ENCODE measurements around the gene RBM48. TPM values are rescaled to one million over a fixed set of nuclear protein-coding genes. Genes with fewer than 3 reads are reported as not detected.
"Not testable (repeated sequence)": the region's sequence is repeated elsewhere in the genome, so short reads cannot be mapped to it uniquely, and the experiment has no call there.

Gene RBM48
- total RNA-seq (2014; rRNA removed; shearing (Covaris generic)), result 9.7 and 13.1 TPM in 2 replicates

GRCh38 chr7:92528188-92528957 lies at the start of gene RBM48, which contains the start of gene PEX1:
Gene RBM48 (plus strand): TSS chr7:92528795. CDS start chr7:92528814, 19 bp downstream.
Gene PEX1 (minus strand): TSS chr7:92528520. CDS start chr7:92528435, 85 bp downstream.
- DNase-seq (ENCODE audit: low spot score), result peak; percentile 100

- DNase-seq (ENCODE audit: low spot score), result not testable (repeated sequence)
Observed at GRCh38 chr7:92479146-92479545, 49.4 kb upstream of the RBM48 start.

- not testable (repeated sequence) for DNase-seq (ENCODE audit: low spot score)
Observed at GRCh38 chr7:92483624-92484023, 45.0 kb upstream of the RBM48 start.

GRCh38 chr7:92484226-92484625 lies 44.4 kb upstream of the RBM48 start:
- DNase-seq (ENCODE audit: low spot score), result not testable (repeated sequence)

- no peak for DNase-seq (ENCODE audit: low spot score)
Observed at GRCh38 chr7:92485267-92485892, 43.2 kb upstream of the RBM48 start.

GRCh38 chr7:92485974-92486373 lies 42.6 kb upstream of the RBM48 start:
- DNase-seq (ENCODE audit: low spot score), result no peak

GRCh38 chr7:92487804-92488203 lies 40.8 kb upstream of the RBM48 start:
- no peak for DNase-seq (ENCODE audit: low spot score)

- no peak for DNase-seq (ENCODE audit: low spot score)
Observed at GRCh38 chr7:92489634-92490033, 39.0 kb upstream of the RBM48 start.

GRCh38 chr7:92496876-92497275 lies 31.7 kb upstream of the RBM48 start:
- DNase-seq (ENCODE audit: low spot score), result no peak

GRCh38 chr7:92498557-92498956 lies 30.0 kb upstream of the RBM48 start:
- no peak for DNase-seq (ENCODE audit: low spot score)

GRCh38 chr7:92503767-92504166 lies 24.8 kb upstream of the RBM48 start:
- no peak for DNase-seq (ENCODE audit: low spot score)

- DNase-seq (ENCODE audit: low spot score), result no peak
Observed at GRCh38 chr7:92504563-92504962, 24.0 kb upstream of the RBM48 start.

- no peak for DNase-seq (ENCODE audit: low spot score)
Observed at GRCh38 chr7:92506363-92506762, 22.2 kb upstream of the RBM48 start.

- no peak for DNase-seq (ENCODE audit: low spot score)
Observed at GRCh38 chr7:92508946-92509345, 19.6 kb upstream of the RBM48 start.

GRCh38 chr7:92513167-92513902 lies 15.3 kb upstream of the RBM48 start:
- no peak for DNase-seq (ENCODE audit: low spot score)

- DNase-seq (ENCODE audit: low spot score), result no peak
Observed at GRCh38 chr7:92517631-92518030, 11.0 kb upstream of the RBM48 start.

- DNase-seq (ENCODE audit: low spot score), result no peak
Observed at GRCh38 chr7:92520024-92520423, 8.6 kb upstream of the RBM48 start.

GRCh38 chr7:92523110-92523509 lies 5.5 kb upstream of the RBM48 start:
- no peak for DNase-seq (ENCODE audit: low spot score)

- DNase-seq (ENCODE audit: low spot score), result peak; percentile 43
Observed at GRCh38 chr7:92527300-92528187, 1.1 kb upstream of the RBM48 start.

GRCh38 chr7:92528958-92529264 lies 316 bp downstream of the RBM48 start:
- no peak for DNase-seq (ENCODE audit: low spot score)

- no peak for DNase-seq (ENCODE audit: low spot score)
Observed at GRCh38 chr7:92534572-92534971, 6.0 kb downstream of the RBM48 start.

- DNase-seq (ENCODE audit: low spot score), result not testable (repeated sequence)
Observed at GRCh38 chr7:92543542-92543941, 14.9 kb downstream of the RBM48 start.

Measured in H4 (cell line).